Measurements from ENCODE around the gene FIBP. TPM values are rescaled to one million over a fixed set of nuclear protein-coding genes. Genes with fewer than 3 reads are reported as not detected.

Gene FIBP
- total and polyA plus RNA-seq, 2 of the 4 experiments (the other 2 are of a cell fraction) = 141 to 182 TPM

DNA sequence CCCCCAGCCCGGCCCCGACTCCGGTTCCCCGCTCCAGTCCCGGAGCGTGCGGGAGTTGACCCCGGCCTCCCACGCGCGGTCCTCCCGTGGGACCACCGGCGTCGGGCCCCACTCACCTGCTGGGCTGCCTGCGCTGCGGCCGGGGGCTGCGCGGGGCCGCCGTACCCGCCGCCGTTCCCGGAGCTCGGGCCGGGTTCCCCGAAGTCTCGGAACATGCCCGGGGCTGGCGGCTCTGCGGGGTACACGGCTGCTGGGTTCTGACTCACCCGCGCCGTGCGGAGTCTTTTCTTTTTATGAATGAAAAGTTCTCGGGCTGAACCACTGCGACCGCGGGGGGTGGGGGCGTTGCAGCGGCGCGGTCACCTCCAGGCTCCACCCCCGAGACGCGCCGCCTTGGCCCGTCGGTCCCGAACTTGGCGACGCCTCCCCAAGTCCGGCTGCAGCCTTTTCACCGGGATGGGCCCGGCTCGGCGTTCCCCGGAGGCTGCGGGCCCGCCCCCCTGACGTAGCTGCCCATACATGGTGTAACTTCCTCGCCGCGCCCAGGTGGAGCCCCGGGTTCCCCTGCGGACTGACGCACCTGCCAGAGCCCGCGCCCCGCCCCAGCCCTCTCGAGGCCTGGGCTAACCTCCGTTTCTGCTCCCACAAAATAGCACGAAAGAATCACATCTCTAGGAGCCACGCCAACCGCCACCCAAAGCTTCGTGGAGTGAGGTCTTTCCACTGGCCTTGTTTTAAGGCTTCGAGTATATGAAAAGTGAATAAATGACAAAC lies 12.0 kb upstream of the FIBP start, which contains the start of gene FOSL1:
Gene FOSL1, minus strand, starts transcription at position 264 of the 774 bp plus-strand sequence. Its CDS starts 49 bp downstream, at position 215.
- BruUV-seq (replicated peaks) = no TSS peak
- Histone ChIP-seq H3K9me3 (ENCODE audit: control insufficient read depth, insufficient read depth, low read length) (no peaks in the 10 kb centered on the region), H3K18ac (ENCODE audit: low read depth, low read length) (peak within 1 kb of the TSS; percentile 96), H3K27me3 (ENCODE audit: control insufficient read depth, insufficient read depth, low read length) (no peaks in the 10 kb centered on the region), H2AK5ac (ENCODE audit: low read depth, low read length) (peak within 1 kb of the TSS; percentile 99), H4K20me1 (ENCODE audit: insufficient read depth, low read length) (peaks cover 43% of the 10 kb centered on the region), H3K56ac (ENCODE audit: extremely low read depth, insufficient read depth, low read length) (peak within 1 kb of the TSS; percentile 99), H4K5ac (ENCODE audit: low read depth, low read length) (peak within 1 kb of the TSS; percentile 82), H3K4me3 (ENCODE audit: insufficient read depth, low read depth, low read length) (peak within 1 kb of the TSS; percentile 98), H2BK15ac (ENCODE audit: low read depth, low read length) (peak within 1 kb of the TSS; percentile 99), H3K9me1 (ENCODE audit: insufficient read depth, low read length) (peaks cover 21% of the 10 kb centered on the region), H3K4me1 (ENCODE audit: control insufficient read depth, insufficient read depth, low read length) (peaks cover 38% of the 10 kb centered on the region), H3K4ac (ENCODE audit: low read depth, low read length) (peak within 1 kb of the TSS; percentile 99), H3K27ac (ENCODE audit: insufficient read depth, low read length) (peak within 1 kb of the TSS; percentile 100), H2BK20ac (ENCODE audit: low read depth, low read length) (peak within 1 kb of the TSS; percentile 65), H4K91ac (ENCODE audit: insufficient read depth, low read depth, low read length) (peak within 1 kb of the TSS; percentile 97), H3K79me1 (ENCODE audit: low read depth in 1 of 2, low read length in 2 of 2) (peaks cover 28 to 45% of the 10 kb centered on the region in 2 experiments), H3K36me3 (ENCODE audit: control insufficient read depth, insufficient read depth, low read length) (peaks cover 19% of the 10 kb centered on the region), H3K23ac (ENCODE audit: low read depth, low read length) (peak within 1 kb of the TSS; percentile 100), H2AFZ (replicated peaks; ENCODE audit: low read length, poor library complexity) (peak within 1 kb of the TSS; percentile 72), H2BK120ac (ENCODE audit: low read depth, low read length) (peak within 1 kb of the TSS; percentile 100), H2AK9ac (replicated peaks; ENCODE audit: low read depth, low read length, poor library complexity) (peak within 1 kb of the TSS; percentile 99), H3K14ac (replicated peaks; ENCODE audit: low read depth, low read length) (peak within 1 kb of the TSS; percentile 100), H2BK5ac (ENCODE audit: low read depth, low read length, poor library complexity, severe bottlenecking) (peak within 1 kb of the TSS; percentile 100), H3K9ac (ENCODE audit: low read depth, low read length) (peak within 1 kb of the TSS; percentile 99), H4K8ac (ENCODE audit: low read depth in 2 of 2, low read length in 2 of 2) (peak within 1 kb of the TSS; percentile 88 to 93), H3K4me2 (ENCODE audit: low read depth, low read length) (peak within 1 kb of the TSS; percentile 78)
- peak; percentile 78 for ATAC-seq (ENCODE audit: low read depth)
- dilution Hi-C loops (cut with HindIII; ENCODE audit: low sequenced_read_pairs, unreplicated experiment) = no loop called here
- peak; percentile 97 for DNase-seq
- TF ChIP-seq POLR2A (IDR thresholded peaks at IDR 0.05; ENCODE audit: low read depth, low read length) (peak; percentile 99), CEBPB (IDR thresholded peaks at IDR 0.05; ENCODE audit: low read depth, low read length) (peak; percentile 40; the same call in 1 of the 2 replicates), FOS (IDR thresholded peaks at IDR 0.05; ENCODE audit: low read depth, low read length) (peak; percentile 64; the same call in 1 of the 2 replicates), MAZ (IDR thresholded peaks at IDR 0.05; ENCODE audit: borderline replicate concordance, low read depth, low read length) (peak; percentile 92; the same call in 1 of the 2 replicates), USF2 (IDR thresholded peaks at IDR 0.05; ENCODE audit: low read depth, low read length) (0 out of 2 replicates have a peak, but pooled peaks have one; percentile 3), RAD21 (IDR thresholded peaks at IDR 0.05; ENCODE audit: low read length) (0 out of 2 replicates have a peak, but pooled peaks have one; percentile 1), MAFK (IDR thresholded peaks at IDR 0.05; ENCODE audit: low read depth, low read length) (no peak), CHD1 (IDR thresholded peaks at IDR 0.05; ENCODE audit: low read depth, low read length) (peak; percentile 72; the same call in 1 of the 2 replicates), RCOR1 (IDR thresholded peaks at IDR 0.05; ENCODE audit: insufficient replicate concordance, low read length) (no peak), RFX5 (IDR thresholded peaks at IDR 0.05; ENCODE audit: low read depth, low read length) (no peak), BHLHE40 (IDR thresholded peaks at IDR 0.05; ENCODE audit: low read depth, low read length) (peak; percentile 94)
- 0% methylated on average over 35 of the region's 80 CpGs; no CpG with 5 or more reads in 1 of the 2 experiments for WGBS, 2 experiments (ENCODE audit: extremely low coverage in 2 of 2, insufficient read length in 1 of 2)
- in situ Hi-C loops (cut with MboI; ENCODE audit: low sequenced_read_pairs) = no loop called here
- CTCF ChIA-PET = interaction anchor here (0.6 to 1.1 kb wide), 2 partner anchors 12 to 257 kb away, joined by 3 to 4 read pairs; partner anchors contain the start of gene FIBP
- POLR2A ChIA-PET (ENCODE audit: unreplicated experiment) = interaction anchor here (0.6 to 2.9 kb wide), 7 partner anchors 9 to 34 kb away, joined by 3 to 17 read pairs (median 3); partner anchors contain the start of gene FIBP
- intact Hi-C loops (cut with micrococcal nuclease) = loop anchor here (2.0 kb wide), 1 partner anchor 14 kb away; no protein-coding TSS in a partner anchor
